Activated T-cell treated with anti-CD3 and anti-CD28 coated beads for 48 hours (primary cell): Measurements from ENCODE around the gene TNFRSF14.

Experiments
- DNase-seq: peaks from one replicate; pipeline ENCODE4 v3.0.0-alpha.2; 2020; ENCODE audit warnings: low read depth

Gene TNFRSF14

GRCh38 chr1:2588661-2589430, 32.7 kb downstream of the TNFRSF14 start:
- no peak for DNase-seq

DNA sequence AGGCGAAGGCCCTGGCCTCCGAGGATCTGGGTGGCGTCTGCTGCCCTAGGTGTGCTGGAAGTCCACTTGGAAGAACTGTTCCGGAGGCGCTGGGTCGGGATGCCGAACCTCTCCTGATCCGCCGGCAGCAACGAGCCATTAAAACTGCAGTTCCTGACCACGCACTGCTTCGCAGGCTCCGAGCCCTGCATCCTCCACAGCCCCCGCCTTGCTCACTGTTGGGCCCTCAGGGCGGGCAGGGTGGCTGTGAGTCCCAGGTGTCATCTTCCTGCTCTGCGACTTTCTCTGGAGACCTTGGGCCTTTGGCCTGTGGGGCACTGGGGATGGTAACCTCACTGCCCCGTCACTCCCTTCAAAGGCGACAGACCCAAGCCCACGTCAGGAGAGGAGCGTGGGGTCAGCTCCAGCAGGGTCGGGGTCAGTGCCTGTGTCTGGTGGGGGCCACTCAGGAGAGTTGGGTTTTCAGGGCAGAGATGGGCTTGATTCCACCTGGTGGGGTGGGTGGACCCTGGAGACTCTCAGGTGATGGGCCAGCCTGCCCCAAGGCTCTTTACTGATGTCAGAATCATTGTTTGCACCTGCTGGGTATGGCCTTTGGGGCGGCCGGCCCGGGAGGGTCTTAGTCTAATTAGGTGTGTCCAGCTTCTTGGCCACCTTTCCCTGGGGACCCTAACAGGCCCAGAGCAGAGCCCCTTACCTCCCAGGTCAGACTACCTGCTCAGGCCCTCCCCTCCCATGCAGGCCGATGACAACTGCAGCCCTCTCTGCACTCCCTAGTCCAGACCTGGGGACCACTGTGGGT, 33.5 kb downstream of the TNFRSF14 start:
- no peak for DNase-seq

DNA sequence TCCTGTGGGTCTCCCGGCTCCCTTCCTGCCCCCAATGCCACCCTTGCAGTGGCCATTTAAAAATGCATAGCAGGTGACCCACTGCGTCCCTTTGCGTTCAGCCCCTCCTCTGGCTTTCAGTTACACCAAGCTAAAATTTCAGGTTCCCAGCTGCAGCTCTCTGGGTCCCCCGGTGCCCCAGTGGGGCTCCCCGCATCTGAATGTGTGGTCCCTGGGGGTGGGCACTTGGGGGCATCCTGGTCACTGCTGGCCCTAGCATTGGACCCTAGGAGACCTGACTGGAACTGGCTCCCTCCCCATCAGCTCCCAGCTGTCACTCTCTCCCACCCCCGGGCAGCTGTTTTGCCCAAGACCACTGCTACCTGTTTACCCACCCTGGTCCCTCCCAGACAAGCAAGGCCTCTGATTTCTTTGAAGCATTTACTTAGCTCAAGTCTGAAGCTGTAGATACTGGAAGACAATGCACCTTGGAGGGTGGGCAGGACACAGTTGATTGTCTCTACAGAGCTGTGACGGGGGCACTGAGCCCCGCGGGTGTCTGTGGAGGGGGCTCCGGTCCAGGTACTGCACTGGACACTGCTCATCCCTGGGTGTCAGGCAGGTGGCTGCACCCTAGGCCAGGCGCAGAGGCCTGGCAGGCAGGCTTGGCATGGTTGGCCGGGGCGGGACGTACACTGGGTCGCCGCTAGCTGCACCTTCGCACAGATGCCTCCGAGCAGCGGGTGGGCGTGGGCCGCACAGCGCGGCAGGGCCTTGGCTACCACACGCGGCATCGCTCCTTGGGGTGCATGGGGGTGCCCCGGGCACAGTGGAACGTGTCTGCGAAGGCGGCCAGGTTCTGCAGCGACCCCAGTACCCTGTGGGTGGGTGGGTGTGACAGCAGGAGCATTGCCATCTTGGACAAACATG, 34.3 kb downstream of the TNFRSF14 start:
- DNase-seq: no peak

DNA sequence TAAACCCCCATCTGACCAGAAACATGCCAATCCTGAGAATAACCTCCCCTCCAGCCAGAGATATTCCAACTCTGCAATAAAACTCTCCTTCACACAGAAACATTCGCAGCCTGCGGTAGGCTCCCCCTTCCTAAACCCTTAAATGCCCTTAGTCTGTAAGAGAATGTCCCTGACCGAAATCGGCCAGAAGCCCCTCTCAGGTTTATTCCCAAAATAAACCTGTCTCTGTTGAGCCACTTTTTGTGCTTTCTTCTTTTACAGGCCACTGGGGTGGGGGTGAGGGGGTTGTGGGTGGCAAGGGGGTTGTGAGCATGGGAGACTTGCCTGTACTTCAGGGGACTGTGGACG, 35.0 kb downstream of the TNFRSF14 start:
- DNase-seq: no peak

DNA sequence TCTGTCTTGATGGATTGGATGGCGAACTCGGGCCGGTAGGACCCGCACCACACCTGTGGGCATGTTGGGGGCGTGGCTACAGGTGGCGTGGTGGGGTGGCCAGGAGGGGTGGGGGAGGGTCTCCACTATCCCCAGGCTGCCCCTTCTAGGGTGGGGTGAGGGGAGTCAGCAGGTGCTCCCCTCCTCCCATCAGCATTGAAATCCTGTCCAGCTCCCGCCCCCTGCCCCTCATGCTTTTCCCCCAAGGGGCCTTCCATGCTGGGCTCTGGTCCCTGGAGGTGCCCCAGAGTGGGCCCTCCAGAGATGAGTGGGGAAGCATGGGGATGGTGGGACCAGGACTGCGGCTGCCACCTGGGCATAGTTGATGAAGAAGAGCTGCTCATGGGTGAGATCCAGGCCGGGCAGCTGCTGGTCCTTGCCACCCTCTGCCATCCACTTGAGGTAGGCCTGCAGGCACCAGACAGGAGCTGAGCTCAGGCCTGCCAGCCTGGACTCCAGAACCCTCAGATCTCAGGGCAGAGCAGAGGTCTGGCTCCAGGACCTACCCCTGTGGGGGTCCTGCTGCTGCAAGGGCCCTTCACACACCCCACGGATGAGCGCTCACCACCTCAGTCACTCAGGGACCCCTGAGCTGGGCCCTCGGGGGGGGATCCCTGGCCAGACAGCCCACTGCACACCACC, 35.5 kb downstream of the TNFRSF14 start:
- DNase-seq: no peak

GRCh38 chr1:2592672-2593071, 36.5 kb downstream of the TNFRSF14 start:
- DNase-seq: no peak

DNA sequence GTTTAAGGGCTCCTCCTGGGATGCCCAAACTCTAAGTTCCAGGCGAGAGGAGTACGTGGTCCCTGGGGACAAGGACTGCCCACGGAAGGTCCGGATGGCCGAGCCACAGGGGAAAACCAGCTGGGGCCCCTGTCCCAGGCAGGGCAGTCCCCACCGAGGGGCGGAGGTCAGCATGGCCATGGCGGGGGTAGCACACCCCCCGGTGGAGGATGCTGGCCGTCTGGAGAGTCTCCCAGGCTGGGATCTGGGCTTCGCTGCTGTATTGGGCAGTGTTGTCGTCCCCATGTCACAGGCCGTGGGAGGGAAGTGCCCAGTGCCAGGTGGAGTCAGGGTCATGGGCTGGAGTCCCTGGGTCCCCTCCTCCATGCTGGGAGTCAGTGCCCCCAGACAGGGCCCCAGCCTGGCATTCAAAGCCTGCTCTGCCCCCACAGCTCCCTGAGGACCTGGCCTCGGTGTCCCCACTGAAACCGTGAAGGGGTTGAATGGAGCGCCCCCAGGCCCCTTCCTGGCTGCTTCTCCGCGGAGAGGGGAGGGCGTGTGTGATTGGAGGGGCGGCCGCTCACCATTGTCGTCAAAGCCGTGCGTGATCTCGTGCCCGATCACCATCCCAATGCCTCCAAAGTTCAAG, 37.2 kb downstream of the TNFRSF14 start:
- no peak for DNase-seq

DNA sequence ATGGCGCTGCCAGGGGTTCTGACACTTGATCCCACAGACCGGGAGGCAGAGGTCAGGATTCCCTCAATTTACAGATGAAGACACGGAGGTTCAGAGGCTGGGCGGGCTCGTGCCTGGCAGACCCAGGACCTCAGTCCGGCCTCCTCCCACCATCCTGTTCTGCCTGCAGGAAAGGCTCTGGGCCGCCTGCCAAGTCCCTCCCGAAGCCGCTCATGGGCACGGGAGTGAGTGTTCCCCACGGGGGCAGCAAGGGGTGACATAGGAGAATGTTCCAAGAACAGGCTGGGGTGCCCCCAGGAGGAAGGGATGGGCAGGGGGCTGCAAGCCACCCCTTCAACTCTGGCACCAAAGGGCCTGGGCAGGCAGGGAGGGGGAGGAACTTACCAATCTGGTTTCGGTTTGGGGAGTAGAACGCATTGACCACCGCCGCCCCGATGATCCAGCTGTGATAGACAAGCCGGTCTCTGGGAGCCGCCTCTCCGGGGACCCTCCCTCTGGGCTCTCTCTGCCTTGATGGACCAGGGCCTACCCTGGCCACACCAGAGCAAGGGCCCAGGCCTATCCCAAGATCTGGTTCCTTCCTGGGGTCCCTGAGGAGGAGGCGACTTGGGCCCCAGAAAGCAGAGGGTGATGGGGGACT, 38.0 kb downstream of the TNFRSF14 start:
- DNase-seq: no peak

GRCh38 chr1:2594641-2595131, 38.5 kb downstream of the TNFRSF14 start:
- DNase-seq: no peak

DNA sequence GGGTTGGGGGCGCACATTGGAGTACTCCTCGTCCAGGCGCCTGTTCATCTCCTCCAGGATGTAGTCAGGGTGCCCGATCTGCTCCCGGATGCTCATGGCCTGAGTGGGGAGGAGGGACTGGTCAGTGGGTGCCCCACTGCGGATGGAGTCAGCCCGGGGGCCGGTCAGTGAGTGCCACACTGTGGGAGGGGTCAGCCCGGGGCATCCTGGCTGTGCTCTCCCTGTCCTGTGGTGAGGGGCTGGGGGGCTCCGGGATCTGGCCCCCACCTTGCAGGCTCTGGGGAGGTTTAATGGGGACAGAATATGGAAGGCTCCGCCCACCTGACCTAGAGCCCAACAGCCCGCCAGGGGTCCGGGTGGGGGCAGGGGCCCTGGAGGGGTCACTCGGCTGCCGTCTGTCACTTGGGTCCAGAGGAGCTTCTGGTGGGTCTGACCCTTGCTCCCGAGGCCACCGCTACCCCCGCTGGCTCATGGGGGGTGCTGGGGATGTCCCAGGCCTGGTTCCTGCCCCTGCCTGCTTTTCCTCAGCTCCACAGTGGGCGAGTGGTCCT, 39.2 kb downstream of the TNFRSF14 start:
- DNase-seq: no peak

DNA sequence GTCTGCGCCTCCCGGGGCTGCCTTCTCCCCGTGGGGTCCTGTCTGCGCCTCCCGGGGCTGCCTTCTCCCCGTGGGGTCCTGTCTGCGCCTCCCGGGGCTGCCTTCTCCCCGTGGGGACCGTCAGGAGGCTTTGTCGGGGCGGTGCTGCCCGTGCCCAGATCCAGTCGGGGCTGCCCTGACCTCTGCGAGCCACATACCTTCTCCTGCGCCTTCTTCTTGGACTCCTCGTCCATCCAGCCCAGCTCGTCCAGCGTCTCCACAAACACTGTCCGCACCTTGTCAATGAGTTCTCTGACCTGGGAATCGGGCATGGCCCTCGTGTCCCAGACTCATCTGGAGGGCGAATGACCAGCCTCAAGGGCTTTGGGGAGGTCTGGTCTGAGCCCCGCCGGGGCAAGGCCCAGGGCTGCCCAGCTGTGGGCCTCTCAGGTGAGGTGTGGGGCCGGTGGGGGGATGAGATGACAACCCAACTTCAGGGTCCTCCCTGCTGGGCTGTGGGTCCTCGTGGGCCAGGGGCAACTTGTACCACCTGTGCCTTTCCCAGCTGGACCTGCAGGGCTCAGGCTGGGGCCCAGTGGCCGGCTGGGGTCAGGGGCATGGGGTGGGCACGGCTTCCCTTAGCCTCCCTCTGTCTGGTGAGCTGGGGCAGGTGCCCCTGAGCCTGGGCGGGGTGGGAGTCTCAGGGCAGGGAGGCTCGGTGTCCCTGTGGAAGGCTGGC, 39.8 kb downstream of the TNFRSF14 start:
- no peak for DNase-seq

GRCh38 chr1:2596530-2597333, 40.6 kb downstream of the TNFRSF14 start:
- no peak for DNase-seq

GRCh38 chr1:2597441-2598328, 41.5 kb downstream of the TNFRSF14 start:
- no peak for DNase-seq

DNA sequence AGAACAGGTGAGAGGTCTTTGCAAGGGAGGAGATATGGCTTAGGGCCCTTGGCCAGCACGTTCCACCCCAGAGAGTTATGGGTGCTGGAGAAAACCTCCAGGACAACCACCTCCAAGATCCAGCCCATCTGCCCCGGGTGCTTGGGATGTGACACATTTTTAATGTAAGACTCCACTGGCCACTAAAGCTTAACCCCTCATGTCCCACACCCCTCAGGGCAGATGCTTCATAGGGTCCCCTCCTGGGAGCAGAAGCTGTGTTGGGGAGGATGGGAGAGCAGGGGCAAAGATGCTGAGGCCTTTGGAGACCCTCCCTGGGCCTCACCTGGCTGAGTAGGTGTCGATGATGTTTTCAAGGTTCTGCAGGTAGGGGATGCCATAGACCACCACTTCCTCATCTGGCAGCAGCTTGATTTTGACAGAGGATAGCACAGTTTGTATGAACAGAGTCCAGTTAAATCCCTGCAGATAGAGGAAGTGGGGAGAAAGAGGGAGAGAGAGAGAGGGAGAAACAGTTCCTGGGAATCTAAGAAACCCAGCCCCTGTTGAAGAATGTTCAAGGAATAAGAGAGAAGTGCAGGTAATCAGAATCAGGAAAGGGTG, 42.3 kb downstream of the TNFRSF14 start:
- DNase-seq: no peak

DNA sequence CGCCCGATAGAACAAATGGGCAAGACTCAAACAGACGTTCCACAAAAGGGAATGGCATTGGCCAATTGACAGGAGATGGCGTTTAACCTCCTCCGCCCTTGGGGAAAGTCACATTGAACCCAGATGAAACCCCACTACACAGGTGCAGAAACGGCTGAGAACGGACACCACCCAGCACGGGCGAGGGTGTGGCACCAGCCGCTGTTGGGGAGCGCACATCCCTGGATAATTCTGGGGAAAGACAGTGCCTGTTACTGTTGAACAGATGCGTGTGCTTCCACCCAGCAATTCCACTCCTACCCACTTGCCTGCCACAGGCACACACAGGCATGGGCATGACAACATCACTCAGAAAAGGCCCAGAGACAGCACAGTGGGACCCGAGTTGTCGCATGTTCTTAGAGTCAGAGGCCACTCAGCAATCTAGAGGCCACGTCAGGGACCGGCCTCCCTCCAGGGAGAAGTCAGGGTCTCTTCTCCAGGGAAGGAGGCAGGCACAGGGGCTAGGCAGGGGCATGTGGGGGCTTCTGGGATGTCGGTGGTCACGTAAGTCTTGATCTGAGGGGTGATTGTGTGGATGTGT, 45.6 kb downstream of the TNFRSF14 start:
- no peak for DNase-seq

DNA sequence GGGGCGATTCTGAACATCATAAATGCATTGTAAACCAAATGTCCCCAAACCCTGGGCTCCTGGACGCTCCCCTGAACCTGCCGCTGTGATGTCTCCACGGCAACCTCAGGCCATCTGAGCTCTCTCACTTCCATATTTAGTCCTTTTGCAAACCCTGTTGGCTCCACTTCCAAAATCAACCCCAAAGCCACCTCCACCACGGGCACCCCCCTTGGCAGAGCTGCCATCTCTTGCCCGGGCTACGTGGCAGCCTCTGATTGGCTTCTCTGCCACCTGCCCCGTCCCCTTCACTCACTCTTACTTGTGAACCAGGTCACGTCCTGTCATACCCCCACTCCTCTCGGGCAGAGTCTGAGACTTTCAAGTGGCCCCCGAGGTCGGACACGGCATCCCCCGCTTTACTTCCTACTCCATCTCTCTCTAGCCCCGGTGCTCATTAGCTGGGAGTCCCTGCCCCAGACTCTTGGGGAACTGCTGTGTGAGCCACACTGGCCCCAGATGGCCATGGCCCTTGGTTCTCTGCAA, 46.2 kb downstream of the TNFRSF14 start:
- DNase-seq: no peak
